ES-I3 (cell line): ENCODE measurements around the gene LHFPL3.
"Not testable (repeated sequence)": the region's sequence is repeated elsewhere in the genome, so short reads cannot be mapped to it uniquely, and the experiment has no call there.

Source experiments
- H3K36me3 ChIP-seq: 2 replicates; pipeline ENCODE4 v1.6.1; 2013; ENCODE audit warnings: mild to moderate bottlenecking, low read length, control low read depth, moderate library complexity; ENCODE audit not compliant: insufficient read depth
- H3K4me1 ChIP-seq: 2 replicates; pipeline ENCODE4 v1.6.1; 2013; ENCODE audit warnings: mild to moderate bottlenecking, control low read depth, low read length; ENCODE audit not compliant: insufficient read depth
- H3K9ac ChIP-seq: 2 replicates; pipeline ENCODE4 v1.6.1; 2013; ENCODE audit warnings: low read depth, mild to moderate bottlenecking, low read length, moderate library complexity
- H3K9me3 ChIP-seq: 2 replicates; pipeline ENCODE4 v1.6.1; 2013; ENCODE audit warnings: mild to moderate bottlenecking, low read length, moderate library complexity; ENCODE audit not compliant: control insufficient read depth, insufficient read depth

The LHFPL3 gene

GRCh38 chr7:104548861-104549260 lies 220.5 kb downstream of the LHFPL3 start:
- H3K9me3 ChIP-seq = no peaks in the 10 kb centered on the region
- H3K36me3 ChIP-seq = no peaks in the 10 kb centered on the region
- no peaks in the 10 kb centered on the region for H3K4me1 ChIP-seq
- no peak overlapping the region for H3K9ac ChIP-seq

GRCh38 chr7:104550362-104550761 lies 222.0 kb downstream of the LHFPL3 start:
- H3K9ac ChIP-seq = no peak overlapping the region
- no peaks in the 10 kb centered on the region for H3K9me3 ChIP-seq
- no peaks in the 10 kb centered on the region for H3K36me3 ChIP-seq
- H3K4me1 ChIP-seq = no peaks in the 10 kb centered on the region

- Histone ChIP-seq H3K9me3 (no peaks in the 10 kb centered on the region), H3K9ac (no peak overlapping the region), H3K36me3 (no peaks in the 10 kb centered on the region), H3K4me1 (no peaks in the 10 kb centered on the region)
Observed at GRCh38 chr7:104551226-104551625, 222.8 kb downstream of the LHFPL3 start.

GRCh38 chr7:104552102-104552501 lies 223.7 kb downstream of the LHFPL3 start:
- H3K4me1 ChIP-seq = no peaks in the 10 kb centered on the region
- no peak overlapping the region for H3K9ac ChIP-seq
- no peaks in the 10 kb centered on the region for H3K36me3 ChIP-seq
- H3K9me3 ChIP-seq = no peaks in the 10 kb centered on the region

GRCh38 chr7:104553074-104553473 lies 224.7 kb downstream of the LHFPL3 start:
- Histone ChIP-seq H3K9me3 (no peaks in the 10 kb centered on the region), H3K36me3 (no peaks in the 10 kb centered on the region), H3K9ac (no peak overlapping the region), H3K4me1 (no peaks in the 10 kb centered on the region)

- not testable (repeated sequence) for H3K9ac ChIP-seq, H3K36me3 ChIP-seq, H3K4me1 ChIP-seq, H3K9me3 ChIP-seq
Observed at GRCh38 chr7:104563350-104563901, 235.0 kb downstream of the LHFPL3 start.

- Histone ChIP-seq H3K9me3 (no peaks in the 10 kb centered on the region), H3K36me3 (no peaks in the 10 kb centered on the region), H3K9ac (no peak overlapping the region), H3K4me1 (no peaks in the 10 kb centered on the region)
Observed at GRCh38 chr7:104569751-104570150, 241.3 kb downstream of the LHFPL3 start.

GRCh38 chr7:104572554-104572953 lies 244.2 kb downstream of the LHFPL3 start:
- H3K9ac ChIP-seq = no peak overlapping the region
- H3K9me3 ChIP-seq = no peaks in the 10 kb centered on the region
- no peaks in the 10 kb centered on the region for H3K4me1 ChIP-seq
- H3K36me3 ChIP-seq = no peaks in the 10 kb centered on the region

GRCh38 chr7:104584620-104585019 lies 256.2 kb downstream of the LHFPL3 start:
- H3K4me1 ChIP-seq = peaks cover 2% of the 10 kb centered on the region; the same call in 1 of the 2 replicates
- H3K9me3 ChIP-seq = no peaks in the 10 kb centered on the region
- H3K9ac ChIP-seq = no peak overlapping the region
- no peaks in the 10 kb centered on the region for H3K36me3 ChIP-seq

GRCh38 chr7:104595591-104595990 lies 267.2 kb downstream of the LHFPL3 start:
- H3K9me3 ChIP-seq, H3K4me1 ChIP-seq, H3K9ac ChIP-seq, H3K36me3 ChIP-seq: not testable (repeated sequence)

- Histone ChIP-seq H3K9me3 (no peaks in the 10 kb centered on the region), H3K9ac (no peak overlapping the region), H3K36me3 (no peaks in the 10 kb centered on the region), H3K4me1 (no peaks in the 10 kb centered on the region)
Observed at GRCh38 chr7:104603957-104604356, 275.6 kb downstream of the LHFPL3 start.

GRCh38 chr7:104604706-104605105 lies 276.3 kb downstream of the LHFPL3 start:
- Histone ChIP-seq H3K4me1 (no peaks in the 10 kb centered on the region), H3K9ac (no peak overlapping the region), H3K36me3 (no peaks in the 10 kb centered on the region), H3K9me3 (no peaks in the 10 kb centered on the region)

- H3K9me3 ChIP-seq = no peaks in the 10 kb centered on the region
- no peak overlapping the region for H3K9ac ChIP-seq
- H3K4me1 ChIP-seq = no peaks in the 10 kb centered on the region
- no peaks in the 10 kb centered on the region for H3K36me3 ChIP-seq
Observed at GRCh38 chr7:104621321-104621720, 292.9 kb downstream of the LHFPL3 start.

GRCh38 chr7:104625956-104626355 lies 297.6 kb downstream of the LHFPL3 start:
- Histone ChIP-seq H3K36me3 (no peaks in the 10 kb centered on the region), H3K9ac (no peak overlapping the region), H3K4me1 (no peaks in the 10 kb centered on the region), H3K9me3 (no peaks in the 10 kb centered on the region)

- no peaks in the 10 kb centered on the region for H3K4me1 ChIP-seq
- no peak overlapping the region for H3K9ac ChIP-seq
- no peaks in the 10 kb centered on the region for H3K9me3 ChIP-seq
- H3K36me3 ChIP-seq = no peaks in the 10 kb centered on the region
Observed at GRCh38 chr7:104627516-104627915, 299.1 kb downstream of the LHFPL3 start.

GRCh38 chr7:104628017-104628416 lies 299.6 kb downstream of the LHFPL3 start:
- Histone ChIP-seq H3K9ac (no peak overlapping the region), H3K4me1 (no peaks in the 10 kb centered on the region), H3K36me3 (no peaks in the 10 kb centered on the region), H3K9me3 (no peaks in the 10 kb centered on the region)
